GM12801 (cell line): ENCODE measurements around the gene CALML5.

ENCODE experiments used
- CTCF ChIP-seq: IDR thresholded peaks from one replicate; pipeline ENCODE4 v1.5.1; 2011; ENCODE audit warnings: control low read depth; ENCODE audit not compliant: insufficient read length; ENCODE audit errors: extremely low read depth

Gene CALML5

GRCh38 chr10:5456563-5456962, 42.8 kb downstream of the CALML5 start:
- TF ChIP-seq CTCF = no peak

GRCh38 chr10:5453749-5454489, 45.5 kb downstream of the CALML5 start:
- no peak for TF ChIP-seq CTCF

- no peak for TF ChIP-seq CTCF
Observed at GRCh38 chr10:5450605-5451384, 48.6 kb downstream of the CALML5 start.

- TF ChIP-seq CTCF = no peak
Observed at GRCh38 chr10:5449823-5450222, 49.5 kb downstream of the CALML5 start.

- no peak for TF ChIP-seq CTCF
Observed at GRCh38 chr10:5449227-5449626, 50.1 kb downstream of the CALML5 start.
